ENCODE data around the gene LAMTOR1.
A peak's percentile ranks its signal among the peaks of the same experiment; 100 is the strongest.

LAMTOR1 gene

GRCh38 chr11:72091292-72091691 lies 11.8 kb downstream of the LAMTOR1 start:
- DNase-seq (ENCODE audit: low read depth): peak; percentile 70
- no peak overlapping the region for H3K4me3 ChIP-seq (ENCODE audit: low read depth, low read length)
- TF ChIP-seq, protein P1, sequence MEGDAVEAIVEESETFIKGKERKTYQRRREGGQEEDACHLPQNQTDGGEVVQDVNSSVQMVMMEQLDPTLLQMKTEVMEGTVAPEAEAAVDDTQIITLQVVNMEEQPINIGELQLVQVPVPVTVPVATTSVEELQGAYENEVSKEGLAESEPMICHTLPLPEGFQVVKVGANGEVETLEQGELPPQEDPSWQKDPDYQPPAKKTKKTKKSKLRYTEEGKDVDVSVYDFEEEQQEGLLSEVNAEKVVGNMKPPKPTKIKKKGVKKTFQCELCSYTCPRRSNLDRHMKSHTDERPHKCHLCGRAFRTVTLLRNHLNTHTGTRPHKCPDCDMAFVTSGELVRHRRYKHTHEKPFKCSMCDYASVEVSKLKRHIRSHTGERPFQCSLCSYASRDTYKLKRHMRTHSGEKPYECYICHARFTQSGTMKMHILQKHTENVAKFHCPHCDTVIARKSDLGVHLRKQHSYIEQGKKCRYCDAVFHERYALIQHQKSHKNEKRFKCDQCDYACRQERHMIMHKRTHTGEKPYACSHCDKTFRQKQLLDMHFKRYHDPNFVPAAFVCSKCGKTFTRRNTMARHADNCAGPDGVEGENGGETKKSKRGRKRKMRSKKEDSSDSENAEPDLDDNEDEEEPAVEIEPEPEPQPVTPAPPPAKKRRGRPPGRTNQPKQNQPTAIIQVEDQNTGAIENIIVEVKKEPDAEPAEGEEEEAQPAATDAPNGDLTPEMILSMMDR (IDR thresholded peaks at IDR 0.05; ENCODE audit: insufficient read depth, low read depth, low read length, missing control alignments): peak; percentile 79

- no peak overlapping the region for H3K4me3 ChIP-seq (ENCODE audit: low read depth, low read length)
- no peak for DNase-seq (ENCODE audit: low read depth)
- TF ChIP-seq, protein P1 (IDR thresholded peaks at IDR 0.05; ENCODE audit: insufficient read depth, low read depth, low read length, missing control alignments): no peak
Observed at GRCh38 chr11:72088076-72088808, 14.9 kb downstream of the LAMTOR1 start.

DNA sequence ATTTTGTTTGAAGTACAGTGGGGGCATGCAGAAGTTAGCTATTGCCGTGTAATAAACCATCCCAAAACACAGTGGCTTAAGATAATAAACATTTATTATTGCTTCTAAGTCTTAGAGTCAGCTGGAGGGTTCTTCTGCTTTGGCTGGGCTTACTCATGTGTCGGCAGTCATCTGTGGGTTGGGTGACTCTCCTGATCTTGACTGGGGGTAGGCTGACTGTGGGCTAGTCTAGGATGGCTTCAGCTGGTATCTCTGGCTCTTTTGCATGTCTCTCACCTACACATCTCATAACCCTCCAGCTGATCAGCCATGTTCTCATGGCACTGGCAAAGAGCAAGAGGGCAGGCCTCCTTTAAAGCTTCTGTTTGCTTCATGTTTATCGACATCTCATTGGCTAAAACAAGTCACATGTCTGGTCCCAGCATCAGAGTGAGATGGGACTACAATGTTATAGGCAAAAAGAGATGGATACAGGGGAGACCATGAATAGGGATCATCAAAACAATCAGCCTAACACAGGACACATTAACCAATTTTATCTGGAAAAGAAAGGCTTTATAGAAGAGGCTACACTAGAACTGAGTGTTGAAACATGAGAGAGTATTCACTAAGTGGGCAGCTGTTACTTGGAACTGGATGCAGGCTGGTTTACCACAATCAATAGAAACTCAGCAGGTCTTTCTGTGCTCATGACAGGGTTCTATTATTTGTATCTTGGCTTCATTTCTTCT lies 17.3 kb downstream of the LAMTOR1 start:
- DNase-seq (ENCODE audit: low read depth): no peak
- no peak overlapping the region for H3K4me3 ChIP-seq (ENCODE audit: low read depth, low read length)

GRCh38 chr11:72084965-72085364 lies 18.1 kb downstream of the LAMTOR1 start:
- no peak overlapping the region for H3K4me3 ChIP-seq (ENCODE audit: low read depth, low read length)
- TF ChIP-seq, protein P1 (IDR thresholded peaks at IDR 0.05; ENCODE audit: insufficient read depth, low read depth, low read length, missing control alignments): no peak
- DNase-seq (ENCODE audit: low read depth): no peak

More for the DNA sequence above, 17.3 kb downstream of the LAMTOR1 start:
- TF ChIP-seq, protein P1 (IDR thresholded peaks at IDR 0.05; ENCODE audit: insufficient read depth, low read depth, low read length, missing control alignments): no peak

- H3K4me3 ChIP-seq (ENCODE audit: low read depth, low read length): no peak overlapping the region
- no peak for DNase-seq (ENCODE audit: low read depth)
- TF ChIP-seq, protein P1 (IDR thresholded peaks at IDR 0.05; ENCODE audit: insufficient read depth, low read depth, low read length, missing control alignments): no peak
Observed at GRCh38 chr11:72084076-72084475, 19.0 kb downstream of the LAMTOR1 start.

- no peak for DNase-seq (ENCODE audit: low read depth)
- TF ChIP-seq, protein P1 (IDR thresholded peaks at IDR 0.05; ENCODE audit: insufficient read depth, low read depth, low read length, missing control alignments): no peak
- H3K4me3 ChIP-seq (ENCODE audit: low read depth, low read length): no peak overlapping the region
Observed at GRCh38 chr11:72083414-72083813, 19.7 kb downstream of the LAMTOR1 start.

All from GM12865 (cell line).